Vagina (tissue), 2 donors: Measurements from ENCODE around the gene SPRED3.

ENCODE experiments used
- POLR2A ChIP-seq, 2 donors: fragments of 450-650 bp; IDR thresholded peaks; one replicate each; pipeline ENCODE4 v1.6.1; 2017; ENCODE audit warnings: antibody characterized with exemption in 2 of 2, mild to moderate bottlenecking in 2 of 2, moderate library complexity in 2 of 2
- POLR2AphosphoS5 ChIP-seq, 2 donors: sonication (generic); formaldehyde crosslinking; IDR thresholded peaks; one replicate each; pipeline ENCODE4 v1.9.0; 2017; ENCODE audit warnings: antibody characterized with exemption in 2 of 2, mild to moderate bottlenecking in 2 of 2, low read depth in 1 of 2; ENCODE audit not compliant: insufficient read depth in 1 of 2

- TF ChIP-seq POLR2AphosphoS5 (IDR thresholded peaks at IDR 0.05; ENCODE audit: insufficient read depth in 1 of 2, low read depth in 1 of 2) (no peak), POLR2A (IDR thresholded peaks at IDR 0.05) (no peak)
Observed at GRCh38 chr19:38388349-38389100, at the start of gene SPRED3.
